Measurements from ENCODE around the gene CEP55. TPM values are rescaled to one million over a fixed set of nuclear protein-coding genes. Genes with fewer than 3 reads are reported as not detected.

CEP55 gene
- total RNA-seq, 1 experiment from 2014 or later: 17.3 TPM

GRCh38 chr10:93454736-93455135 lies 41.7 kb upstream of the CEP55 start (continued):
- TF ChIP-seq PRDM15 (CRISPR knock-in tag; IDR thresholded peaks at IDR 0.05): no peak

- Mint-ChIP-seq H3K27me3 (ENCODE audit: low read depth) (no peaks in the 10 kb centered on the region), H3K36me3 (no peaks in the 10 kb centered on the region), H3K9me3 (peaks cover 6% of the 10 kb centered on the region; the same call in 1 of the 2 replicates), H3K4me1 (peaks cover 12% of the 10 kb centered on the region), H3K4me3 (no peak overlapping the region), H3K27ac (no peak overlapping the region)
- no peak for DNase-seq (ENCODE audit: low spot score)
- POLR2A ChIA-PET: interaction anchor here (0.5 kb wide), 1 partner anchor 446 kb away, joined by 4 read pairs; no protein-coding TSS in a partner anchor
- CTCF ChIA-PET: interaction anchor here (0.7 to 1.4 kb wide), 3 partner anchors 26 to 55 kb away, joined by 3 to 5 read pairs (median 3); partner anchors contain the start of gene MYOF
- TF ChIP-seq ZSCAN18 (CRISPR knock-in tag; IDR thresholded peaks at IDR 0.05) (no peak), CDX4 (CRISPR knock-in tag; IDR thresholded peaks at IDR 0.05; ENCODE audit: borderline replicate concordance) (no peak), ZNF317 (CRISPR knock-in tag; IDR thresholded peaks at IDR 0.05; ENCODE audit: borderline replicate concordance, low read depth) (no peak), GRHL2 (CRISPR knock-in tag; IDR thresholded peaks at IDR 0.05; ENCODE audit: insufficient replicate concordance, severe bottlenecking) (no peak), NR2C2 (CRISPR knock-in tag; IDR thresholded peaks at IDR 0.05) (no peak), TEAD4 (CRISPR knock-in tag; IDR thresholded peaks at IDR 0.05) (no peak), TP53 (CRISPR knock-in tag; IDR thresholded peaks at IDR 0.05) (no peak), ATF6 (CRISPR knock-in tag; IDR thresholded peaks at IDR 0.05) (no peak), ELF4 (CRISPR knock-in tag; IDR thresholded peaks at IDR 0.05; ENCODE audit: low read depth) (no peak), CREB1 (CRISPR knock-in tag; IDR thresholded peaks at IDR 0.05) (no peak), ZNF396 (CRISPR knock-in tag; IDR thresholded peaks at IDR 0.05; ENCODE audit: borderline replicate concordance) (no peak), SMAD3 (CRISPR knock-in tag; IDR thresholded peaks at IDR 0.05; ENCODE audit: borderline replicate concordance) (no peak), ETV6 (CRISPR knock-in tag; IDR thresholded peaks at IDR 0.05) (no peak), ZNF281 (CRISPR knock-in tag; IDR thresholded peaks at IDR 0.05) (no peak)
- ATAC-seq: no peak
Measured at GRCh38 chr10:93456480-93456879, 39.9 kb upstream of the CEP55 start.
